ENCODE results near the gene PRTG.

DNA sequence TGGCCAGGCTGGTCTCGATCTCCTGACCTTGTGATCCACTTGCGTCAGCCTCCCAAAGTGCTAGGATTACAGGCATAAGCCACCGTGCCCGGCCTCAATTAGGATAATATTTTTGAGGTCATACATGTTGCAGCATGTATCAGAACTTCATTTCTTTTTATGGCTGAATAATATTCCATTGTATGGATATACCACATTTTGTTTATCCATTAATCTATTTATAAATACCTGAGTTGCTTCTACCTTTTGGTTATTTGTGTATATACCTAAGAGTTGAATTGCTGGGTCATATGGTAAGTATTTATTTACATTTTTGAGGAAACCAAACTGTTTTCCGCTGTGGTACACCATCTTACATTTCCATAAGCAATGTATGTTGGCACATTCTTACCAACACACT is 136.7 kb downstream of the PRTG start:
- TF ChIP-seq POLR2A (IDR thresholded peaks at IDR 0.05; ENCODE audit: low read depth, low read length) (no peak), TAF1 (IDR thresholded peaks at IDR 0.05; ENCODE audit: low read depth, low read length) (no peak), POLR2AphosphoS5 (IDR thresholded peaks at IDR 0.05; ENCODE audit: low read depth, low read length) (no peak), SPI1 (IDR thresholded peaks at IDR 0.05; ENCODE audit: low read depth, low read length) (no peak), POU2F2 (IDR thresholded peaks at IDR 0.05; ENCODE audit: low read depth, low read length) (no peak)
